Measurements from ENCODE around the gene SH3RF2.

GRCh38 chr5:146013761-146014160 lies 77.4 kb downstream of the SH3RF2 start:
- TF ChIP-seq CTCF (IDR thresholded peaks at IDR 0.05; ENCODE audit: low read depth, low read length) (no peak), EZH2phosphoT487 (IDR thresholded peaks at IDR 0.05; ENCODE audit: low read depth) (no peak)
